A549 (cell line): ENCODE data around the gene ROBO1.

Experiments used
- CHD2 ChIP-seq: fragments of 150-350 bp; IDR thresholded peaks from 2 replicates; pipeline ENCODE4 v1.6.1; 2014; ENCODE audit warnings: low read length; ENCODE audit not compliant: partially characterized antibody
- CTCF ChIP-seq: fragments of >200 bp; sonication (Bioruptor Twin); formaldehyde crosslinking; IDR thresholded peaks from 3 replicates; pipeline ENCODE4 v1.5.1; 2016
- ELK1 ChIP-seq: fragments of 150-350 bp; IDR thresholded peaks from 2 replicates; pipeline ENCODE4 v1.6.1; 2014; ENCODE audit warnings: low read depth, mild to moderate bottlenecking, low read length
- GATA3 ChIP-seq: IDR thresholded peaks from 2 replicates; pipeline ENCODE4 v1.6.1; 2012; ENCODE audit warnings: borderline replicate concordance
- MAFK ChIP-seq: fragments of 450-650 bp; IDR thresholded peaks from 2 replicates; pipeline ENCODE4 v1.6.1; 2014; ENCODE audit not compliant: partially characterized antibody
- PHF8 ChIP-seq: fragments of 200-600 bp; sonication (generic); IDR thresholded peaks from 2 replicates; pipeline ENCODE4 v1.6.1; 2016; ENCODE audit warnings: low read depth, mild to moderate bottlenecking, antibody characterized with exemption, moderate library complexity, borderline replicate concordance
- POLR2A ChIP-seq: IDR thresholded peaks from 2 replicates; pipeline ENCODE4 v1.6.1; 2012; ENCODE audit warnings: mild to moderate bottlenecking, low read length
- RAD21 ChIP-seq, 2 experiments: fragments of >200 bp in 1 of 2; sonication (Bioruptor Twin) in 1 of 2; formaldehyde crosslinking in 1 of 2; IDR thresholded peaks in 1 of 2; conservative IDR thresholded peaks in 1 of 2; 2 replicates in 1 of 2; 3 replicates in 1 of 2; pipeline ENCODE4 v1.6.1; 2012 to 2018; ENCODE audit warnings: inconsistent platforms in 1 of 2
- RCOR1 ChIP-seq: fragments of 150-350 bp; IDR thresholded peaks from 2 replicates; pipeline ENCODE4 v1.6.1; 2014; ENCODE audit warnings: antibody characterized with exemption, low read length, low read depth
- SMC3 ChIP-seq: fragments of >200 bp; sonication (Bioruptor Twin); formaldehyde crosslinking; IDR thresholded peaks from 3 replicates; pipeline ENCODE4 v1.6.1; 2018; ENCODE audit warnings: inconsistent platforms
- ZFP36 ChIP-seq: fragments of 450-650 bp; IDR thresholded peaks from 2 replicates; pipeline ENCODE4 v1.6.1; 2014; ENCODE audit warnings: borderline replicate concordance; ENCODE audit not compliant: partially characterized antibody
- TF ChIP-seq, protein P1 (sequence below): fragments of 250-450 bp; sonication (Bioruptor Pico); IDR thresholded peaks from 2 replicates; pipeline ENCODE4 v1.5.0; 2021; ENCODE audit warnings: mild to moderate bottlenecking, moderate library complexity, borderline replicate concordance
- TF ChIP-seq, protein P2 (sequence below): fragments of 450-650 bp; IDR thresholded peaks from 2 replicates; pipeline ENCODE4 v1.6.1; 2014; ENCODE audit warnings: antibody characterized with exemption

- no peak for TF ChIP-seq CTCF
- no peak for TF ChIP-seq SMC3
- TF ChIP-seq RCOR1 = no peak
- no peak for TF ChIP-seq GATA3
- no peak for TF ChIP-seq POLR2A
- TF ChIP-seq PHF8 = no peak
- TF ChIP-seq, protein P1, sequence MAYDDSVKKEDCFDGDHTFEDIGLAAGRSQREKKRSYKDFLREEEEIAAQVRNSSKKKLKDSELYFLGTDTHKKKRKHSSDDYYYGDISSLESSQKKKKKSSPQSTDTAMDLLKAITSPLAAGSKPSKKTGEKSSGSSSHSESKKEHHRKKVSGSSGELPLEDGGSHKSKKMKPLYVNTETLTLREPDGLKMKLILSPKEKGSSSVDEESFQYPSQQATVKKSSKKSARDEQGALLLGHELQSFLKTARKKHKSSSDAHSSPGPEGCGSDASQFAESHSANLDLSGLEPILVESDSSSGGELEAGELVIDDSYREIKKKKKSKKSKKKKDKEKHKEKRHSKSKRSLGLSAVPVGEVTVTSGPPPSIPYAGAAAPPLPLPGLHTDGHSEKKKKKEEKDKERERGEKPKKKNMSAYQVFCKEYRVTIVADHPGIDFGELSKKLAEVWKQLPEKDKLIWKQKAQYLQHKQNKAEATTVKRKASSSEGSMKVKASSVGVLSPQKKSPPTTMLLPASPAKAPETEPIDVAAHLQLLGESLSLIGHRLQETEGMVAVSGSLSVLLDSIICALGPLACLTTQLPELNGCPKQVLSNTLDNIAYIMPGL = no peak
- no peak for TF ChIP-seq ELK1
- TF ChIP-seq, protein P2, sequence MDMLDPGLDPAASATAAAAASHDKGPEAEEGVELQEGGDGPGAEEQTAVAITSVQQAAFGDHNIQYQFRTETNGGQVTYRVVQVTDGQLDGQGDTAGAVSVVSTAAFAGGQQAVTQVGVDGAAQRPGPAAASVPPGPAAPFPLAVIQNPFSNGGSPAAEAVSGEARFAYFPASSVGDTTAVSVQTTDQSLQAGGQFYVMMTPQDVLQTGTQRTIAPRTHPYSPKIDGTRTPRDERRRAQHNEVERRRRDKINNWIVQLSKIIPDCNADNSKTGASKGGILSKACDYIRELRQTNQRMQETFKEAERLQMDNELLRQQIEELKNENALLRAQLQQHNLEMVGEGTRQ = no peak
- no peak for TF ChIP-seq ZFP36
- no peak for TF ChIP-seq CHD2
- no peak for TF ChIP-seq RAD21 (conservative IDR thresholded peaks at IDR 0.05 in 1 of 2, IDR thresholded peaks at IDR 0.05 in 1 of 2)
- no peak for TF ChIP-seq MAFK
Observed at GRCh38 chr3:79233431-79234060, 534.3 kb downstream of the ROBO1 start.
